Measurements from ENCODE around the gene ZNF823.

The ZNF823 gene

DNA sequence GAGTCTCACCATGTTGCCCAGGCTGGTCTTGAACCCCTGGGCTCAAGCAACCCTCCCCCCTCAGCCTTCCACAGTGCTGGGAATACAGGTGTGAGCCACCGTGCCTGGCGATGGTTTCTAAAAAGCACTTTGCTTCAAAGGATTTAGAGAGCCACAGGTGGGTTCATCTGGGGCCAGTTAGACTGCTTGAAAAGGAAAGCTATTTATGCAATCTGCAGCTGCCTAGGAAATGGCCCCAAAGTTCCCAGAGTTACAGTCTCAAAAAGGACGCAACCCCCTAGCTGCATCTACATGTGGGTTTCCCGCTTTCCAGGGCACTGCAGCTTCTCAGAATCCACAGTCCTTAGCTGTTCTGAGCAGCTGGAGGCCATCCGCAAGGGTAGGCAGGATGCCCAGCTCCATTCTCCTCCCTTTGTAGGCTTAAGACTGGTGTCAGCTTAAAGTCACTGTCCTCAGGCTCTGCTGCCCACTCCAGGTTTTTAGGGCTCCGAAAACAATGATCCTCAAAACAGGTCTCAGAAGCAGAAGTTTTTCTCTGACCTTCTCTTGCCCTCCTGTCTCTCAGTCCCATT lies 41.4 kb downstream of the ZNF823 start:
- Histone ChIP-seq H2AFZ (ENCODE audit: low read length) (no peak overlapping the region), H3K9me2 (ENCODE audit: low read depth, low read length) (no peaks in the 10 kb centered on the region), H3K4me1 (ENCODE audit: insufficient read depth, low read length, severe bottlenecking) (peaks cover 10% of the 10 kb centered on the region), H3K27ac (ENCODE audit: low read depth, low read length, poor library complexity, severe bottlenecking) (no peak overlapping the region), H3K9me3 (ENCODE audit: low read length) (no peaks in the 10 kb centered on the region), H3K9ac (ENCODE audit: low read length) (no peak overlapping the region), H3F3A (ENCODE audit: insufficient read depth, low read length) (no peaks in the 10 kb centered on the region), H3K4me2 (ENCODE audit: low read length) (no peak overlapping the region), H3K36me3 (ENCODE audit: insufficient read depth, low read length) (no peaks in the 10 kb centered on the region), H3K79me2 (ENCODE audit: insufficient read depth, low read length) (no peaks in the 10 kb centered on the region), H3K4me3 (ENCODE audit: low read depth, low read length, poor library complexity, severe bottlenecking) (no peak overlapping the region), H3K27me3 (ENCODE audit: insufficient read depth, low read length) (no peaks in the 10 kb centered on the region), H4K20me1 (ENCODE audit: insufficient read depth, low read length) (no peaks in the 10 kb centered on the region)
- no peak for TF ChIP-seq CTCF (IDR thresholded peaks at IDR 0.05; ENCODE audit: low read length)
- no peak for TF ChIP-seq EZH2 (IDR thresholded peaks at IDR 0.05; ENCODE audit: borderline replicate concordance, low read length)

DNA sequence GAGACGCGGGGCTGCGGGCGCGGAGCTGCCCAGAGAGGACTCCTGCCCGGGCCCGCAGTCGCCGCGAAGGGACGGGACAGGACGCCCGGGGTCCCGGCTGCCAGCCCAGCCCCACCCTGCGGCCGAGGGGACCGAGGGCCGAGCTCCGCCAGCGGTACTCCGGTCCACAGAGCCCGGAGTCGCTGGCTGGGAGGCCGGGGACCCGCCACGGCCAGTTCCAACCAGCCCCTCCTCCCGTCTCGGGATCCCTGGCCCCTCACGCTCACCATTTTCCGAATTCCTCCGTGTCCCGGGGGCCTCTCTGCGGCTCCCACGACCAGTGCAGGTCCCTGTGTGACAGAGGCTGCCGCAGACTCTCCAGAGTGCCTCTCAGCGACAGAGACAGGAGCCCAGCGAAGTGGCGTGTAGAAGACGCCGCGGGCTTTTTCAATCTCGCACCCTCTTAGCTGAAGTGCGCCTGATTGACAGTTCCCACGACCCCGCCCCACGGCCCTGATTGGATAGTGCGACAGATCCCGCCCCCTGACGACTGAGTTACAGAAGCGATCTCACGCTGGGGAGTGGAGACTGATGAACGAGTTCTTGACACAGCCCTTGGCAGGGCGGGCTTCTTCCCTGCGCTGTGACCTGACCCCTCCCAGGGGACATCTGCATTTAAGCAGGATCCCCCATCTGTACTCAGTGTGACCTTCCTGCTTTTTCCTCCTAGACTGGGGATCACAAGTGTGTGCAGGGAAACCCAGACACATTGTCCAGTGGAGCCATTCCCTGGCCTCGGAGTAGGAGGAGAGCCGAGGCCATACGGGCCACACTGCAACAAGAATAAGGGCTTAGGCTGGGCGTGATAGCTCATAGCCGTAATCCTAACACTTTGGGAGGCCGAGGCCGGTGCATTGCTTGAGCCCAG lies 44.0 kb downstream of the ZNF823 start:
- Histone ChIP-seq H4K20me1 (ENCODE audit: insufficient read depth, low read length) (no peaks in the 10 kb centered on the region), H3F3A (ENCODE audit: insufficient read depth, low read length) (no peaks in the 10 kb centered on the region), H3K27ac (ENCODE audit: low read depth, low read length, poor library complexity, severe bottlenecking) (no peak overlapping the region), H3K9me2 (ENCODE audit: low read depth, low read length) (no peaks in the 10 kb centered on the region), H3K79me2 (ENCODE audit: insufficient read depth, low read length) (no peaks in the 10 kb centered on the region), H3K4me2 (ENCODE audit: low read length) (peak overlapping the region; percentile 84), H3K27me3 (ENCODE audit: insufficient read depth, low read length) (no peaks in the 10 kb centered on the region), H3K36me3 (ENCODE audit: insufficient read depth, low read length) (no peaks in the 10 kb centered on the region), H3K4me3 (ENCODE audit: low read depth, low read length, poor library complexity, severe bottlenecking) (peak overlapping the region; percentile 63), H2AFZ (ENCODE audit: low read length) (no peak overlapping the region), H3K9ac (ENCODE audit: low read length) (peak overlapping the region; percentile 58; the same call in 1 of the 2 replicates), H3K9me3 (ENCODE audit: low read length) (no peaks in the 10 kb centered on the region), H3K4me1 (ENCODE audit: insufficient read depth, low read length, severe bottlenecking) (peaks cover 10% of the 10 kb centered on the region)
- TF ChIP-seq EZH2 (IDR thresholded peaks at IDR 0.05; ENCODE audit: borderline replicate concordance, low read length) (no peak), CTCF (IDR thresholded peaks at IDR 0.05; ENCODE audit: low read length) (no peak)

DNA sequence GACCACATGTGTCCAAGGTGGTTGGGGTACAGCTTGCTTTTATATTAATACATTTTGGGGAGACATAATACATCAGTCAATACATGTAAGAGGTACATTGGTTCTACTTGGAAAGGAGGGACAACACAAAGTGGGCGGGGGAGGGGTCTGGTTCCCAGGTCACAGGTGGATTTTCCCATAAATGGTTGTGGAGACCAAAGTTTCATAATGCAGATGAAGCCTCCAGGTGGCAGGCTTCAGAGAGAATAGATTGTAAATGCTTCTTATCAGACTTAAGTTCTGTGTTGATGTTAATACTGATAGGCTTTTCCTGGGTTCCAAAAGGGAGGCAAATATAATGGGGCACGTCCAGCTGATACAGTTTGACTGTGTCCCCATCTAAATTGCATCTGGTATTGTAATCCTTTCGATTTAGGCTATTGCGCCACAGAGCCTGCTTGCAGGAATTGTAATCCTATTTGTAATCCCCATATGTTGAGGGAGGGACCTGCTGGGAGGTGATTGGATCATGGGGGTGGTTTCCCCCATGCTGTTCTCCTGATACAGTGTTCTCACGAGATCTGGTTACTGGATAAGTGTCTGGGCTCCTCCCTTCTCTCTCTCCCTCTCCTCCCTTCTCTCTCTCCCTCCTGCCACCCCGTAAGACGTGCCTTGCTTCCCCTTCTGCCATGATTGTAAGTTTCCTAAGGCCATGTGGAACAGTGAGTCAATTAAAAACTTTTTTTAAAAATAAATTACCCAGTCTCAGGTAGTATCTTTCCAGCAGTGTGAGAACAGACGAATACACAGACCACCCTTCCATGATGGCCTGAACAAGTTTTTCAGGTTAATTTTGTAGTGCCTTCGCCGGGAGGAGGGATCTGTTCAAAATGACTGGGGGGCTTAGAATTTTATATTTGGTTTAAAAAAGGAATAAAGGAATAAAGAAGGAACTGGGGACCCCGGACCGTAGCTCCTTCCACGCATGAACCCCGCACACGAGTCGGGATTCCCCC lies 44.9 kb downstream of the ZNF823 start:
- Histone ChIP-seq H3K9me3 (ENCODE audit: low read length) (no peaks in the 10 kb centered on the region), H3K36me3 (ENCODE audit: insufficient read depth, low read length) (no peaks in the 10 kb centered on the region), H4K20me1 (ENCODE audit: insufficient read depth, low read length) (no peaks in the 10 kb centered on the region), H3K4me1 (ENCODE audit: insufficient read depth, low read length, severe bottlenecking) (peaks cover 10% of the 10 kb centered on the region), H3K4me2 (ENCODE audit: low read length) (peak overlapping the region; percentile 84), H3K9ac (ENCODE audit: low read length) (peak overlapping the region; percentile 58; the same call in 1 of the 2 replicates), H3K9me2 (ENCODE audit: low read depth, low read length) (no peaks in the 10 kb centered on the region), H3K79me2 (ENCODE audit: insufficient read depth, low read length) (no peaks in the 10 kb centered on the region), H3K4me3 (ENCODE audit: low read depth, low read length, poor library complexity, severe bottlenecking) (peak overlapping the region; percentile 63), H3K27me3 (ENCODE audit: insufficient read depth, low read length) (no peaks in the 10 kb centered on the region), H2AFZ (ENCODE audit: low read length) (no peak overlapping the region), H3K27ac (ENCODE audit: low read depth, low read length, poor library complexity, severe bottlenecking) (no peak overlapping the region), H3F3A (ENCODE audit: insufficient read depth, low read length) (no peaks in the 10 kb centered on the region)
- no peak for TF ChIP-seq CTCF (IDR thresholded peaks at IDR 0.05; ENCODE audit: low read length)
- no peak for TF ChIP-seq EZH2 (IDR thresholded peaks at IDR 0.05; ENCODE audit: borderline replicate concordance, low read length)

Data from OCI-LY1 (cell line).